Colon (tissue), 2 donors: ENCODE data around the gene GLIS1.

Source experiments
- FAIRE-seq: peaks from 2 replicates; lab custom pipeline; 2012; peaks lifted over from hg19 to GRCh38; lab: Jason Lieb, UNC
- donor health status: control.
- donor health status: control.

The GLIS1 gene

GRCh38 chr1:53592521-53592982 is 146.4 kb downstream of the GLIS1 start:
- no peak for FAIRE-seq

GRCh38 chr1:53591924-53592323 is 147.0 kb downstream of the GLIS1 start:
- FAIRE-seq = no peak

- FAIRE-seq = no peak
Observed at GRCh38 chr1:53590531-53591515, 148.1 kb downstream of the GLIS1 start.

- FAIRE-seq = no peak
Observed at GRCh38 chr1:53590104-53590503, 148.9 kb downstream of the GLIS1 start.

GRCh38 chr1:53589043-53589887 is 149.7 kb downstream of the GLIS1 start:
- no peak for FAIRE-seq

GRCh38 chr1:53588053-53588779 is 150.7 kb downstream of the GLIS1 start:
- no peak for FAIRE-seq

- no peak for FAIRE-seq
Observed at GRCh38 chr1:53587252-53587988, 151.5 kb downstream of the GLIS1 start.

- FAIRE-seq = no peak
Observed at GRCh38 chr1:53586765-53587164, 152.2 kb downstream of the GLIS1 start.

- FAIRE-seq = no peak
Observed at GRCh38 chr1:53585565-53585964, 153.4 kb downstream of the GLIS1 start.

- FAIRE-seq = no peak
Observed at GRCh38 chr1:53585129-53585528, 153.8 kb downstream of the GLIS1 start.

- no peak for FAIRE-seq
Observed at GRCh38 chr1:53584777-53585107, 154.2 kb downstream of the GLIS1 start.

- no peak for FAIRE-seq
Observed at GRCh38 chr1:53583868-53584776, 154.8 kb downstream of the GLIS1 start.

GRCh38 chr1:53583021-53583867 is 155.7 kb downstream of the GLIS1 start:
- FAIRE-seq = no peak

- FAIRE-seq = no peak
Observed at GRCh38 chr1:53582211-53583020, 156.5 kb downstream of the GLIS1 start.

- FAIRE-seq = no peak
Observed at GRCh38 chr1:53581476-53581875, 157.5 kb downstream of the GLIS1 start.

GRCh38 chr1:53580739-53581475 is 158.1 kb downstream of the GLIS1 start:
- no peak for FAIRE-seq

- FAIRE-seq = no peak
Observed at GRCh38 chr1:53580009-53580400, 159.0 kb downstream of the GLIS1 start.
